Islet of Langerhans (tissue), 1 donor: ENCODE results near the gene TBPL2.
"Not testable (repeated sequence)": the region's sequence is repeated elsewhere in the genome, so short reads cannot be mapped to it uniquely, and the experiment has no call there.

Experiments used
- FAIRE-seq: peaks from one replicate; lab custom pipeline; 2011; peaks lifted over from hg19 to GRCh38; lab: Jason Lieb, UNC

Gene TBPL2

GRCh38 chr14:55438066-55438683, 2.2 kb downstream of the TBPL2 start:
- FAIRE-seq: peak; percentile 86

DNA sequence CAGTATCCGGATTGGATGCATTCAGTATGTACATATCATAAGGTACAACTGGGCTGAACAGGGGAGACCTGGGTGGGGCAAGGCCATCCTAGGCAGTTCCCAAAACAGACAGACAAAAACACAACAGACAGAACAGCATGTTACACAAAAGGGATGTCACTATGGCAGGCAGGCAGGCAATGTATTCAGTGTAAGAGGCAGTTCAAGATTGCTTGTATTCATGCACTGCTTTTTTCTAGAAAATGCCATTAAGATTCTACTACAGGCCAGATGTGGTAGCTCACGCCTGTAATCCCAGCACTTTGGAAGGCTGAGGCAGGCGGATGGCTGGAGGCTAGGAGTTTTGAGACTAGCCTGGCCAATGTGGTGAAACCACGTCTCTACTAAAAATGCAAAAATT, 3.5 kb downstream of the TBPL2 start:
- no peak for FAIRE-seq

DNA sequence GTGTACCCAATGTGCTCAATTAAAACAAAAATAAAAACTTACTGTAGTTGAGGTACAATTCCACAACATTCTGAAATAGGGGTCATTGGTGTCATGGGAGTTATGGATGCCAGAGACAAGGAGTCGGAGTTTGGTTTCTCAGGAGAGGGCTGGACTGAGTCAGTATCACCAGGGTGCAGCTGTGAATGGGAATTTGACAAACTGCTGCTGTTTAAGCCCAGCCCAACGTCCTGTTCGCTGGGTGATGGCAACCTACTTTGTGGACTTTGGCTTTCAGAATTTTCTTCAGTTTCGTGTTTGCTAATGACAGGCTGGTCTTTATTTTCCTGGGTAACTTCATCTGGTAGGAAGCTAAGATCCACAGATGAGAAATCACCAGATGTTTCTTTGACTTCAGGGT, 3.9 kb downstream of the TBPL2 start:
- FAIRE-seq: no peak

- no peak for FAIRE-seq
Observed at GRCh38 chr14:55434805-55435174, 5.6 kb downstream of the TBPL2 start.

DNA sequence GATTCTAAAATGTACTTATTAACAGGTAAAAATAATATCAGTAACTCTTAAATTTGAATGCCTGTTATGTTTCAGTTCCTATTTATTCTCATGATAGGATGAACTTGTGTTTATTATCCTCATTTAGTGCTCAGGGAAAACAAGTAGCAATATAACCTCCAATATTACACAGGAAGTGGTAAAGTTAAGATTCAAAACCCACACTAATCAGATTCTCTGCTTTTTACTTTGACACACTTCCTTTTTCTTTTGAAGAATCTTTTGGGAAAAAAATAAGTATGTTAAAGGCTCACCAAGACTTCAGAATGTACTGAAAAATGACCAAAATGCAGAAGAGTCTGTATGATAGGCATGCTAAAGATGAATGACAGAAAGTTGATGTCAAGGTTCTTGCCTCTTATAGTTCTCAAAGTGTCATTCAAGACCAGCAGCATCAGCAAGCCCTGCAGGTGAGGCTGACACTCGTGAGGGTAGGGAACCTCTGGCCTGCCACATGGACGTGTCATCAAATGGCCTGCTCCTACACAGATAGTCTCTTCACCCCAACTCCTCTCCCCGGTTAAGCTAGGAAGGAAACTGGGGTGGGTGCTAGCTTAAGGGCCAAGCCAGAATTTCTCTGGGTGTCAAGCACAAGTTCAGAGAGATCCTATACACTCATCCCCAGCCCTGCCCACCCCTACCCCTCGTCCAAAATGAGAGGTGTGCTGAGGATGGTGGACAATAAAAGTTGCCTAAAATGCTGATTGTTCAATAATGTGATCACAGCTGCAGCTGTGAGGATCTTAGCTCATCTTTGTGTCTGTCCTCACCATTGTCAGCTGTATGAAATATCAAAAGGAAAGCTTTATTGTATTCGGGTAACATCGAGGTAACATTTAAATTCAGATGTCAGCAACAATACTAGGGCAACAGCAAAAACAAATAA, 6.3 kb downstream of the TBPL2 start:
- no peak for FAIRE-seq

- no peak for FAIRE-seq
Observed at GRCh38 chr14:55432628-55433027, 7.8 kb downstream of the TBPL2 start.

DNA sequence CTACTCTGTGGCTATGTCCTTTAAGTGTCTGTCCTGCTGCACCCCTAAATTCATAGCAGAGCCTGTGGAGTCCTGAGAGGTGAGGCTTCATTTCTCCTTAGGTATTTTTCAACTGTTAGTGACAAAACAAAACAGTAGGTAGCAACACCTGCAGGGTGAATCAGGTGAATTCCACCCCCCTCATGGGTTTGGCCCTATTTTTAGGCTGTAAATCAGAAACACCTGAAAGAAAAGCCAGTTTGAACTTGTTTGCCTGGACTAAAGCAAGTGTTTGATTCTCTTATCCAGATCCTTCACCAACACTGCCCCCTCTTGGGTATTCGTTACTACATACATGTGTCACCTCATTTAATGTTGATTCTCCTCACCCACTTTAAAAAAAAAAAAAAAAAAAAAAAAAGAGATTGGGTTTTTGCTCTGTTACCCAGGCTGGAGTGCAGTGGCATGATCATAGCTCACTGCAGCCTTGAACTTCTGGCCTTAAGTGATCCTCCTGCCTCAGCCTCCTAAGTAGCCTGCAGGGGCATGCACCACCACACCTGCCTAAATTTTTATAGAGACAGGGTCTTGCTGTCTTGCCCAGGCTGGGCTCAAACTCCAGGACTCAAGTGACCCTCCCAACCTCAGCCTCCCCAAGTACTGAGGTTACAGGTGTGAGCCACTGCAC, 10.3 kb downstream of the TBPL2 start:
- FAIRE-seq: peak; percentile 88

DNA sequence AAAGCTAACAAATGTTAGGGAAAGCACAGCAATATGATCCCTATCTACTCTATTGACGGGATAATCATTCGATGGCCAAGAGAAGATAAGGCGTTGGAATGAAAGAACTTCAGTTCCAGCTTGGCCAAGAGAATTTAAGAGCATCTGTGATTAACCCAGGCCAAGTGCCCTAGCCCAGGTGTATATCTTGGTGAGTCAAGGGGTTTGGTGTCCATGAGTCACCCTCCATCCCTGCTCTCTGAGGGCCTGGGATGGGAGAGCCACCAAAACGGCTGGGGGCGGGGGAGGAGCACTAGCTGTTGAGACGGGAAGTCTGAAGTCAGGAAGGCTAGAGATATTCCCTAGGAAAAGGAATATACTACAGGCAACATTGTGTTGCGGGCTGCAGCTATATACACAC, 13.0 kb downstream of the TBPL2 start:
- FAIRE-seq: no peak

GRCh38 chr14:55426891-55427290, 13.5 kb downstream of the TBPL2 start:
- no peak for FAIRE-seq

DNA sequence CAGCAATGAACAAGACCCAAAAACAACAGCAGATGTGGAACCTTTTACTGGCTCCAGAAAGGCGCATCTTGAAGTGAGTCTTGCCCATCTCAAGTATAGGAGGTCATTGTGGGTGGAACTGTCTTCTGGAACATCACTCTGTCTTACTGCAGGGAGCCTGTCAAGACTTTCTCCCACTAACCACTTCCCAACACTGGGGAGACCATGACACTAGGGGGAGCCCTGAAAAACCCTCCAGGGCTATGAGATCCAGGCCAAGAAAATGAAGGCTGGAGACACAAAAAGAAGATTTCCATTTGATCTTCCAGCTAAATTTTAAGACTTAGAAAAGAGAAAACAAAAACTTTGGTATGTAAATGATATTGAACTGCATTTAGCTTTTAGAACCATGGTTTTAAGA, 15.3 kb downstream of the TBPL2 start:
- FAIRE-seq: no peak

DNA sequence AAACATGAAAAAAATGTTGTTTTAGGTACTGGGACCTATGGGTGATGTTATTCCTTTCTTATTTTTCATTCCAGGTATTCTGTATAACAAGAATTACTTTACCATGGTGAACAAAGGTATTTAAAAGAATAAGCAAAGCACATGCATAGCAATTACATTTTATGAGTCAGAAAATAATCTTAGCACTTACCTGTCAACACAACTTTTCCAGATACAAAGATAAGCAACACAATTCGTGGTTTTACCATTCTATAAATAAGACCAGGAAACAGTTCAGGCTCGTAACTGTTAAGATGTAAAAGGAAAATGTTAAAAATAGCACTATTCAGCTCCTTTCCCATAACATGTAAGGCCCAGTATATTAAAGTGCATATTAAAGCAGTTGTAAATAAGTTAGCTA, 16.4 kb downstream of the TBPL2 start:
- FAIRE-seq: no peak

DNA sequence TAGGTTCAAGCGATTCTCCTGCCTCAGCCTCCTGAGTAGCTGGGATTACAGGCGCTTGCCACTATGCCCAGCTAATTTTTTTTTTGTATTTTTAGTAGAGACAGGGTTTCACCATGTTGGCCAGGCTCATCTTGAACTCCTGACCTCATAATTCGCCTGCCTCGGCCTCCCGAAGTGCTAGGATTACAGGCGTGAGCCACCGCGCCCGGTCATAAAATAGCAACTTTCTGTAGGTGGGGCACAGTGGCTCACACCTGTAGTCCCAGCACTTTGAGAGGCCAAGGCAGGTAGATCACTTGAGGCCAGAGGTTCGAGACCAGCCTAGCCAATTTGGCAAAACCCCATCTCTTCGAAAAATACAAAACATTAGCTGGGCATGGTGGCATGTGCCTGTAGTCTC, 18.1 kb downstream of the TBPL2 start:
- FAIRE-seq: not testable (repeated sequence)

GRCh38 chr14:55419663-55420062, 20.8 kb downstream of the TBPL2 start:
- no peak for FAIRE-seq

GRCh38 chr14:55418411-55418810, 22.0 kb downstream of the TBPL2 start:
- FAIRE-seq: no peak

DNA sequence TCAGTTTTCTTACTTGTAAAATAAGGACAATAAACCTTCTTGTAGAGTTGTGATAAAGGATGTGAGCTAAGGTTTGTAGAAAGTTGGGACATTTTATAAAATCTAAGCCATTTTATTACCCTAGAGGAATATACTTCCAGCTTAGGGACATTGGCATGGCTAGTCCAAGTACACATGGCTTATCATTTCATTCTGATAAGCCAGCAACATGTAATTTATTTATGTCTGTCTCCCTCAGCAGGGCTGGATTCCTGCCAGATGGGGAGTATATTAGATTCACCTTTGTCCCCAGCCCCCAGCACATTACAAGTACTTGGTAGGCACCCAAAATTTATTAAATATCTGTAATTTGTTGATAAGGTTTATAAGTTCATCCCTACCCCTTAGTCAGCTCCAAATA, 22.5 kb downstream of the TBPL2 start:
- no peak for FAIRE-seq

- FAIRE-seq: no peak
Observed at GRCh38 chr14:55416866-55417265, 23.6 kb downstream of the TBPL2 start.

GRCh38 chr14:55414551-55414950, 25.9 kb downstream of the TBPL2 start:
- no peak for FAIRE-seq

DNA sequence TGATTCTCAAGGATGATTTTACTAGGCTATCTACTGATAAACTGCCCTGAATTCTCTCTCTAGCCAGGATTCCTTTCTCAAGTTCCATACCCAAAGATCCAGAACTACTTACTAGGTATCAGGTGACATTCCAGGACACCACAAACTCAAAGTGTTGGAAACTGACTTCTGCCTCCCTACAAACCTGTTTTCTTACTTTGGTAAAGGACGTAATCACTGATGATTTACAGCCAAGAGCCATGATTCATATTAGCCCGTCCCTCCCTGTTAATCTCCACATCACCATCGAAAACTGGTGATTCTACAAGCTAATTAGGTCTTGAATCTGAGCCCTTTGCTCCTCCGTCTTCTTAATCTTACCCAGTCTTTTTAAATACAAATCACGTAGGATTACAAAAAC, 27.7 kb downstream of the TBPL2 start:
- FAIRE-seq: no peak

GRCh38 chr14:55411426-55412389, 28.7 kb downstream of the TBPL2 start, which contains the start of gene ATG14:
ATG14 (minus strand) TSS chr14:55411830; CDS start chr14:55411822, 8 bp downstream.
- FAIRE-seq: no peak

DNA sequence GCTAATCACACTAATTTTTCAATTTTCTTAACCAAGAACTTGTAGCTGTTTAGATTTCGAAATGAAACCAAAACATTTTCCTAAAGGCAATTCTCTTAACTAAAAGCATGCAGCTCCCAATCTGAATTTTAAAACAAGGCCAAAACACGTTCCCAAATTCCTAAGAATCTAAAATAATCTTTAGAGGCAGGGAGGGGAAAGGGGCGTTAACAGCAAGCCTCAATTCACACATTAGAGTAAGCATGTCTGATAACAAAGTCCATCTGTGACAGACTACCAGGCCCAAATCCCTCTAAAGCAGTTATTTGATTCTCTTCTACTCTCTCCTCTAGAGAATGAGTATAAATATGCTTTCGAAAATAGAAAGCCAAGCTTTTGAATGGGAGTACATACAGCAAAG, 29.5 kb downstream of the TBPL2 start:
- no peak for FAIRE-seq

GRCh38 chr14:55404173-55404854, 36.1 kb downstream of the TBPL2 start:
- FAIRE-seq: peak; percentile 36
